Measurements from ENCODE around the gene CPA5. TPM values are rescaled to one million over a fixed set of nuclear protein-coding genes. Genes with fewer than 3 reads are reported as not detected.

The CPA5 gene
- total and polyA plus RNA-seq, 8 donors, result 0.13 to 0.96 (median 0.65) TPM; not detected in 2

DNA sequence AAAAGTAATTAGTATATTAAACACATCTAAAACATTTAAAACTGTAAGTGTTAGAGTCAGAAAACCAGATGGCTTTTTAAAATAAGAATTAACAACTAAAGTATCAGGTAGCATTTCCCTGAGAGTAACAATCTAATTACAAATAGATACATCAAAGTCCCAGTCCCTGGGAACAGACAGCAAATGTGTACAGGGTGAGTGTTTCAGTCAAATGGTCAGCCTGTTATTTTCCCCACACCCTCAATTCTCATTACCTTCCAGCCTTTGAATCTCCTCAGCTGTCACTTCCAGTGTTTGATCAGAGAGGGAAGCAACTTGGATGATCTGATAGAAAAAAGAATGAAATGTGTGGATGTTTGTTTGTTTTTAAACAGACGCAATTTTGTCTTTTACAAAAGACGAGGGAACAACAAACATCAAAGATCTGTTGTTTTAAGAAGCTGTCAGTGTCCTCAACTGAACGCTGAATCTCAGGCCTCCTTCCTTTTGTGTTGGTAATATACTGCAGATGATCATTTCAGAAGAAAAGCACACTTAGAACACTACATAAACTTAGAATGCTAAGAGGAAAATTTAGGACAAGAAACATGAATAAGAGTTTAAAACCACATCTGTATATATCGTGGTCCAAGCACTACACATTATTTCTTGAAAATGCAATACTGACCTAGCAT, 66.4 kb downstream of the CPA5 start:
- H3K4me3 ChIP-seq, result no peak overlapping the region
- H3K27ac ChIP-seq, result no peak overlapping the region
- H3K36me3 ChIP-seq, result no peaks in the 10 kb centered on the region
- intact Hi-C loops (cut with DNase I), result no loop called here
- TF ChIP-seq, protein P1, sequence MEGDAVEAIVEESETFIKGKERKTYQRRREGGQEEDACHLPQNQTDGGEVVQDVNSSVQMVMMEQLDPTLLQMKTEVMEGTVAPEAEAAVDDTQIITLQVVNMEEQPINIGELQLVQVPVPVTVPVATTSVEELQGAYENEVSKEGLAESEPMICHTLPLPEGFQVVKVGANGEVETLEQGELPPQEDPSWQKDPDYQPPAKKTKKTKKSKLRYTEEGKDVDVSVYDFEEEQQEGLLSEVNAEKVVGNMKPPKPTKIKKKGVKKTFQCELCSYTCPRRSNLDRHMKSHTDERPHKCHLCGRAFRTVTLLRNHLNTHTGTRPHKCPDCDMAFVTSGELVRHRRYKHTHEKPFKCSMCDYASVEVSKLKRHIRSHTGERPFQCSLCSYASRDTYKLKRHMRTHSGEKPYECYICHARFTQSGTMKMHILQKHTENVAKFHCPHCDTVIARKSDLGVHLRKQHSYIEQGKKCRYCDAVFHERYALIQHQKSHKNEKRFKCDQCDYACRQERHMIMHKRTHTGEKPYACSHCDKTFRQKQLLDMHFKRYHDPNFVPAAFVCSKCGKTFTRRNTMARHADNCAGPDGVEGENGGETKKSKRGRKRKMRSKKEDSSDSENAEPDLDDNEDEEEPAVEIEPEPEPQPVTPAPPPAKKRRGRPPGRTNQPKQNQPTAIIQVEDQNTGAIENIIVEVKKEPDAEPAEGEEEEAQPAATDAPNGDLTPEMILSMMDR (IDR thresholded peaks at IDR 0.05), result no peak
- no peaks in the 10 kb centered on the region for H3K9me3 ChIP-seq
- DNase-seq, result no peak
- no peaks in the 10 kb centered on the region for H3K27me3 ChIP-seq
- no peak for ATAC-seq
- H3K4me1 ChIP-seq, result no peaks in the 10 kb centered on the region

DNA sequence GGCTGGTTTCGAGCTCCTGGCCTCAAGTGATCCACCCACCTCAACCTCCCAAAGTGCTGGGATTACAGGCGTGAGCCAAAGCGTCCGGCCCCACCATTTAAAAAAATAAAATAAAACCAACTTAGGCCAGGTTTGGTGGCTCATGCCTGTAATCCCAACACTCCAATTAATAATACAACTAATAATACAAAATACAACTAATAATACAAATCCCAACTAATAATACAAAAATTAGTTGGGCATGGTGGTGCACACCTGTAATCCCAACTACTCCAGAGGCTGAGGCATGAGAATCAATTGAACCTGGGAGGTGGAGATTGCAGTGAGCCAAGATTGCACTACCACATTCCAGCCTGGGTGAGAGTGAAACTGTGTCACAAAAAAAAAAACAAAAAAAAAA, 68.6 kb downstream of the CPA5 start:
- H3K9me3 ChIP-seq, result no peaks in the 10 kb centered on the region
- H3K4me1 ChIP-seq, result no peaks in the 10 kb centered on the region
- intact Hi-C loops (cut with DNase I), result no loop called here
- H3K27me3 ChIP-seq, result no peaks in the 10 kb centered on the region
- H3K4me3 ChIP-seq, result no peak overlapping the region
- TF ChIP-seq, protein P1 (IDR thresholded peaks at IDR 0.05), result no peak
- no peaks in the 10 kb centered on the region for H3K36me3 ChIP-seq
- no peak overlapping the region for H3K27ac ChIP-seq
- no peak for DNase-seq
- ATAC-seq, result no peak

DNA sequence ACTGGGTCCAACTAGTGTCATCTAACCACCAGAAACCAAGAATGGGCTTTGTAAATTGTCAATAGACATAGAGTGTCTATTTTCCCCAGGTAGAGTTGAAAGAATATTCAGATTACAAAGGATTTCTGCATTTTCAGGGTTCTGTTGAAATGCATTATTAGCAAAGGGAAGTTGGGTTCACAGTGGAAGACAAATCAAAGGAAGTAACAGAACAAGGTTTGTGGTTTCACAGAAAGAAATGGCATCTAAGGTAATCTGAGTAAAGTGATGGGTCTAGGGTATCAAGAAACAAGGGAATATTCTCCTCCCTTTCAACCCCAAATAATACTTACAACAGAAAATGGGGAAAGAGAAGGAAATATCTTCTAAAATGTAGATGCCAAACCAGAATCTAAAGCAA, 70.4 kb downstream of the CPA5 start:
- H3K4me1 ChIP-seq, result no peaks in the 10 kb centered on the region
- H3K27me3 ChIP-seq, result no peaks in the 10 kb centered on the region
- no peak overlapping the region for H3K4me3 ChIP-seq
- TF ChIP-seq, protein P1 (IDR thresholded peaks at IDR 0.05), result no peak
- no peaks in the 10 kb centered on the region for H3K9me3 ChIP-seq
- no peak for ATAC-seq
- intact Hi-C loops (cut with DNase I), result no loop called here
- H3K27ac ChIP-seq, result no peak overlapping the region
- DNase-seq, result no peak
- H3K36me3 ChIP-seq, result no peaks in the 10 kb centered on the region

DNA sequence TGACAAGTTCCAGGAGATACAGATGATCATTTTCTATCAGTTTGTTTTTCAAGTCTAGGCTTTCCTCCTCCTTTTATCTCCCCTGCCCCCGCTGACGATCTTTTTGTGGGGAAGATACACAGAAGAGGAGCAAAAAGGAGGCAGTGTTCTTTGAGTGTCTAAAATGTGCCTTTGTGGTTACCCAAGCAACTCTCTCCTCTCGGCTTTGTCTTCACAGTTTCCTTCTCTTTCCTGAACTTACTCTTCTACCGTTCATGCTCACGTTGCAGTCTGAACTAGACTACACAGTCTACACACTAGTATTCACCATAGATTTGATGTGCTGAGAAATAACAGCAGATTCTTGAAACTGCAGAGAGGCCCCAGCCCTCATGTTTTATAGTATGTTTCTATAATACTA, 72.6 kb downstream of the CPA5 start:
- H3K4me3 ChIP-seq, result no peak overlapping the region
- H3K27me3 ChIP-seq, result no peaks in the 10 kb centered on the region
- ATAC-seq, result no peak
- intact Hi-C loops (cut with DNase I), result no loop called here
- no peak overlapping the region for H3K27ac ChIP-seq
- no peaks in the 10 kb centered on the region for H3K36me3 ChIP-seq
- H3K9me3 ChIP-seq, result no peaks in the 10 kb centered on the region
- no peak for DNase-seq
- TF ChIP-seq, protein P1 (IDR thresholded peaks at IDR 0.05), result no peak
- peaks cover 0 to 3% of the 10 kb centered on the region in 2 donors for H3K4me1 ChIP-seq

DNA sequence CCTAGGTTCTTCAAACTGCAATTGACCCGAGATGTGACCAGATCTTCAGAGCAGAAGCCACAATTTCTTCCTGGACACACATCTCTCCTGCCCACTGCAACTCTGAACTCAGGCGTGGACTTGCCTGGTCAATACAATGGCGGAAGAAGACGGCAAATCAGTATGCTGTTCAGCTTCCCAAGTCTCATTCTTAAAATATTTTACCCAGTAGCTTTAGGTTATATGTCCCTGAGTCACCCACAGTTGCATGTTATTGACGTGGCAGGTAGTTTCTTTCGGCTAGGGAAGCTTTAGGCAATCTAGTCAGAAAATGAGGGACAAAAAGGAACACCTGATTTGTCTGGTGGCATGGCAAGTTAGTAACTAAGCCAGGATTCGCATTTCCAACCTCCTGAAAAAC, 73.7 kb downstream of the CPA5 start:
- H3K4me3 ChIP-seq, result no peak overlapping the region
- no peaks in the 10 kb centered on the region for H3K27me3 ChIP-seq
- intact Hi-C loops (cut with DNase I), result no loop called here
- ATAC-seq, result no peak
- H3K4me1 ChIP-seq, result peaks cover 0 to 3% of the 10 kb centered on the region in 2 donors
- H3K36me3 ChIP-seq, result no peaks in the 10 kb centered on the region
- no peak overlapping the region for H3K27ac ChIP-seq
- TF ChIP-seq, protein P1 (IDR thresholded peaks at IDR 0.05), result no peak
- DNase-seq, result no peak
- no peaks in the 10 kb centered on the region for H3K9me3 ChIP-seq

Other genes starting within 250 kb of the CPA5 start
- 10 to 100 TPM; 19.7 to 23.5 TPM for gene TMEM209, start 139.4 kb upstream of the CPA5 start, total RNA-seq
- gene TMEM209, start 139.4 kb upstream of the CPA5 start, polyA plus RNA-seq (ENCODE audit: insufficient read length in 6 of 6), result 10 to 100 TPM; 18.8 to 21.5 (median 20.3) TPM
- not detected for gene SSMEM1, start 137.0 kb upstream of the CPA5 start, total RNA-seq
- gene SSMEM1, start 137.0 kb upstream of the CPA5 start, polyA plus RNA-seq (ENCODE audit: insufficient read length in 6 of 6), result under 1 TPM in 1 of 6 donors, not detected in 5; 0.18 TPM
- not detected for gene CPA2, start 78.0 kb upstream of the CPA5 start, total RNA-seq
- gene CPA2, start 78.0 kb upstream of the CPA5 start, polyA plus RNA-seq (ENCODE audit: insufficient read length in 6 of 6), result under 1 TPM; 0.20 to 0.57 (median 0.33) TPM
- 1 to 10 TPM in 1 of 2 donors, under 1 TPM in 1; 0.20 to 1.5 TPM for gene CPA4, start 51.7 kb upstream of the CPA5 start, total RNA-seq
- gene CPA4, start 51.7 kb upstream of the CPA5 start, polyA plus RNA-seq (ENCODE audit: insufficient read length in 6 of 6), result under 1 TPM; 0.39 to 0.68 (median 0.56) TPM
- under 1 TPM in 1 of 2 donors, not detected in 1; 0.34 TPM for gene CPA1, start 35.7 kb downstream of the CPA5 start, total RNA-seq
- gene CPA1, start 35.7 kb downstream of the CPA5 start, polyA plus RNA-seq (ENCODE audit: insufficient read length in 6 of 6), result 1 to 10 TPM in 3 of 6 donors, under 1 TPM in 3; 0.57 to 1.5 (median 1.0) TPM
- 10 to 100 TPM; 12.4 to 16.0 TPM for gene CEP41, start 96.2 kb downstream of the CPA5 start, total RNA-seq
- 10 to 100 TPM; 28.2 to 34.2 (median 30.0) TPM for gene CEP41, start 96.2 kb downstream of the CPA5 start, polyA plus RNA-seq (ENCODE audit: insufficient read length in 6 of 6)
- gene MEST, start 147.3 kb downstream of the CPA5 start, total RNA-seq, result 100 to 1,000 TPM; 101 to 104 TPM
- gene MEST, start 147.3 kb downstream of the CPA5 start, polyA plus RNA-seq (ENCODE audit: insufficient read length in 6 of 6), result 100 to 1,000 TPM; 359 to 451 (median 410) TPM